SH-SY5Y (cell line): ENCODE results near the gene MTUS2.

Experiments
- GATA2 ChIP-seq: IDR thresholded peaks from 2 replicates; pipeline ENCODE4 v1.6.1; 2011; ENCODE audit warnings: mild to moderate bottlenecking, low read depth, low read length
- GATA3 ChIP-seq: IDR thresholded peaks from 2 replicates; pipeline ENCODE4 v1.6.1; 2011; ENCODE audit warnings: low read depth, mild to moderate bottlenecking, low read length, moderate library complexity

DNA sequence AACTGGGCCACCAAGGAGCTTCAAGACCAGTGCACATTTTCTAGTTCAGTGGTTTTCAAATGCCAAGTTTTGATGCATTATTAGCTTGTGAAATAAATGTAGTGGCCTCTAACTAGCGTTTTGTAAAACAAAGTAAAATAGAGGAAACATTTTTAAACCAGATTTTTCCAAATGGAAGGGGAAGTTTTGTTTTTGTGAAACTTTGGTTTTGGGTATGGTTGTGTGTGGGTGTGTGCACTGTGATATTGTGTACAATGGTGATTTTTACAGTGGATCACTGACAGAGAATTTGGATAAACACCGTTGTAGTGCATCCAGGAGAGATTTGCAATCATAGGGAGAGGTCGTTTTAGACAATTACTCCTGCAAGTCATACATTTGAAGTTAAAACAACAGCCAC, 666.4 kb downstream of the MTUS2 start:
- TF ChIP-seq GATA2 (no peak), GATA3 (no peak)
